ENCODE data around the gene GSK3A. TPM values are rescaled to one million over a fixed set of nuclear protein-coding genes. Genes with fewer than 3 reads are reported as not detected.

Gene GSK3A
- total and polyA plus RNA-seq, 9 of the 15 experiments (the other 6 are each of a cell fraction or from before 2014, with no cell fraction given) = 0.62 to 90.7 (median 33.3) TPM

GRCh38 chr19:42228641-42229040 lies 13.8 kb downstream of the GSK3A start:
- Histone ChIP-seq H3K79me2 (ENCODE audit: control insufficient read depth, insufficient read depth, low read length) (peaks cover 46% of the 10 kb centered on the region), H3K4me1 (replicated peaks in 1 of 2; ENCODE audit: control insufficient read depth in 2 of 2, insufficient read depth in 2 of 2, low read length in 2 of 2) (peaks cover 21 to 35% of the 10 kb centered on the region in 2 experiments), H3K9ac (ENCODE audit: insufficient read depth in 1 of 2, low read depth in 2 of 2, low read length in 2 of 2) (peak overlapping the region; percentile 29 to 37), H3K9me3 (replicated peaks; ENCODE audit: control insufficient read depth, insufficient read depth, low read depth, low read length) (no peaks in the 10 kb centered on the region), H3K27ac (ENCODE audit: extremely low read depth, low read depth, low read length) (peak overlapping the region; percentile 75), H2AFZ (ENCODE audit: low read depth, low read length) (no peak overlapping the region), H3K4me3 (no peak overlapping the region), H3K4me2 (ENCODE audit: insufficient read depth, low read length) (peak overlapping the region; percentile 69), H3K27me3 (ENCODE audit: control insufficient read depth in 2 of 2, insufficient read depth in 2 of 2, low read length in 2 of 2) (no peaks in the 10 kb centered on the region), H3K36me3 (ENCODE audit: control insufficient read depth, insufficient read depth, low read length) (peaks cover 94% of the 10 kb centered on the region), H4K20me1 (replicated peaks; ENCODE audit: control insufficient read depth, insufficient read depth, low read length) (peaks cover 35% of the 10 kb centered on the region), H3K9me1 (ENCODE audit: control insufficient read depth, insufficient read depth, low read length) (no peaks in the 10 kb centered on the region)
- POLR2A ChIA-PET = interaction anchor here (0.6 to 7.2 kb wide), 5 partner anchors 9 to 146 kb away, joined by 3 to 116 read pairs (median 3); partner anchors contain the start of genes GSK3A and ZNF526
- CTCF ChIA-PET (ENCODE audit: low intra/inter-chr PET ratio) = no interaction called here
- peak in 2 of 4 experiments; percentile 48 to 67 for DNase-seq (ENCODE audit: extremely low read depth in 1 of 4, low spot score in 3 of 4)
- ATAC-seq = peak; percentile 47
- WGBS (ENCODE audit: insufficient coverage, low coverage, missing lambda C conversion rate) = 15% methylated on average over 4 of the region's 4 CpGs
- BruUV-seq (replicated peaks) = no TSS peak
- peak; percentile 71 for FAIRE-seq
- in situ Hi-C loops (cut with MboI) (no loop called here), intact Hi-C loops (cut with micrococcal nuclease) (loop anchor here (5.0 kb wide), 1 partner anchor 46 kb away; no protein-coding TSS in a partner anchor)
- TF ChIP-seq E2F4 (CRISPR knock-in tag; IDR thresholded peaks at IDR 0.05; ENCODE audit: low read depth) (no peak), KLF16 (IDR thresholded peaks at IDR 0.05) (no peak), FOXM1 (IDR thresholded peaks at IDR 0.05; ENCODE audit: low read depth) (no peak), FOXM1 (CRISPR knock-in tag; IDR thresholded peaks at IDR 0.05; ENCODE audit: low read depth) (no peak), CREB3L1 (IDR thresholded peaks at IDR 0.05; ENCODE audit: borderline replicate concordance, low read depth) (peak; percentile 26; the same call in 1 of the 2 replicates), SLC30A9 (CRISPR knock-in tag; IDR thresholded peaks at IDR 0.05) (no peak), PHF20 (IDR thresholded peaks at IDR 0.05; ENCODE audit: partially characterized antibody) (no peak), JUN (IDR thresholded peaks at IDR 0.05; ENCODE audit: borderline replicate concordance, low read depth, low read length) (no peak), JUN (CRISPR knock-in tag; IDR thresholded peaks at IDR 0.05; ENCODE audit: borderline replicate concordance) (no peak), CBFA2T3 (IDR thresholded peaks at IDR 0.05) (peak; percentile 69), PYGO2 (tag; IDR thresholded peaks at IDR 0.05) (no peak), NUFIP1 (IDR thresholded peaks at IDR 0.05; ENCODE audit: partially characterized antibody) (no peak), ARHGAP35 (IDR thresholded peaks at IDR 0.05; ENCODE audit: partially characterized antibody) (no peak), CBFA2T2 (conservative IDR thresholded peaks at IDR 0.05) (0 out of 2 replicates have a peak, but pooled peaks have one; percentile 29), ATF3 (IDR thresholded peaks at IDR 0.05) (no peak), ATF3 (CRISPR knock-in tag; conservative IDR thresholded peaks at IDR 0.05) (no peak), GMEB1 (CRISPR knock-in tag; IDR thresholded peaks at IDR 0.05) (no peak)
- TF ChIP-seq, protein P1, sequence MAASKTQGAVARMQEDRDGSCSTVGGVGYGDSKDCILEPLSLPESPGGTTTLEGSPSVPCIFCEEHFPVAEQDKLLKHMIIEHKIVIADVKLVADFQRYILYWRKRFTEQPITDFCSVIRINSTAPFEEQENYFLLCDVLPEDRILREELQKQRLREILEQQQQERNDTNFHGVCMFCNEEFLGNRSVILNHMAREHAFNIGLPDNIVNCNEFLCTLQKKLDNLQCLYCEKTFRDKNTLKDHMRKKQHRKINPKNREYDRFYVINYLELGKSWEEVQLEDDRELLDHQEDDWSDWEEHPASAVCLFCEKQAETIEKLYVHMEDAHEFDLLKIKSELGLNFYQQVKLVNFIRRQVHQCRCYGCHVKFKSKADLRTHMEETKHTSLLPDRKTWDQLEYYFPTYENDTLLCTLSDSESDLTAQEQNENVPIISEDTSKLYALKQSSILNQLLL (CRISPR knock-in tag; IDR thresholded peaks at IDR 0.05; ENCODE audit: borderline replicate concordance) = no peak
